Measurements from ENCODE around the gene SLC36A3.
"Not testable (repeated sequence)": the region's sequence is repeated elsewhere in the genome, so short reads cannot be mapped to it uniquely, and the experiment has no call there.

SLC36A3 gene

GRCh38 chr5:151318850-151319732, 15.5 kb upstream of the SLC36A3 start:
- no peak for ATAC-seq (replicated peaks)
- H3K4me1 Mint-ChIP-seq (ENCODE audit: low read depth in 2 of 2), result peaks cover 0 to 3% of the 10 kb centered on the region in 2 donors
- peaks cover 26 to 39% of the 10 kb centered on the region in 2 donors for H3K27me3 Mint-ChIP-seq
- H3K27ac Mint-ChIP-seq, result no peak overlapping the region
- no peaks in the 10 kb centered on the region for H3K36me3 Mint-ChIP-seq (ENCODE audit: insufficient read depth)
- H3K9me3 Mint-ChIP-seq, result no peaks in the 10 kb centered on the region
- H3K4me3 Mint-ChIP-seq, result no peak overlapping the region
- DNase-seq, result no peak

GRCh38 chr5:151317871-151318270, 14.3 kb upstream of the SLC36A3 start:
- H3K4me3 Mint-ChIP-seq, result no peak overlapping the region

GRCh38 chr5:151315998-151316597, 12.5 kb upstream of the SLC36A3 start:
- no peak overlapping the region for H3K4me3 Mint-ChIP-seq
- ATAC-seq (replicated peaks) (peak; percentile 48), DNase-seq (peak; percentile 36 to 50 (median 39))
- no peaks in the 10 kb centered on the region for H3K36me3 Mint-ChIP-seq (ENCODE audit: insufficient read depth)
- no peak overlapping the region for H3K27ac Mint-ChIP-seq
- peaks cover 0 to 3% of the 10 kb centered on the region in 2 donors for H3K4me1 Mint-ChIP-seq (ENCODE audit: low read depth in 2 of 2)
- H3K9me3 Mint-ChIP-seq, result peaks cover 0 to 3% of the 10 kb centered on the region in 2 donors
- H3K27me3 Mint-ChIP-seq, result peaks cover 31 to 49% of the 10 kb centered on the region in 2 donors

More at GRCh38 chr5:151317871-151318270, 14.3 kb upstream of the SLC36A3 start:
- Mint-ChIP-seq H3K27ac (no peak overlapping the region), H3K9me3 (no peaks in the 10 kb centered on the region), H3K4me1 (ENCODE audit: low read depth in 2 of 2) (peaks cover 0 to 3% of the 10 kb centered on the region in 2 donors), H3K27me3 (peaks cover 30 to 35% of the 10 kb centered on the region in 2 donors), H3K36me3 (ENCODE audit: insufficient read depth) (no peaks in the 10 kb centered on the region)
- ATAC-seq (replicated peaks) (no peak), DNase-seq (no peak)

- DNase-seq, result no peak
- H3K27me3 Mint-ChIP-seq, result peaks cover 40 to 61% of the 10 kb centered on the region in 2 donors
- H3K4me3 Mint-ChIP-seq, result no peak overlapping the region
- peaks cover 0 to 3% of the 10 kb centered on the region in 2 donors for H3K4me1 Mint-ChIP-seq (ENCODE audit: low read depth in 2 of 2)
- H3K9me3 Mint-ChIP-seq, result peaks cover 0 to 8% of the 10 kb centered on the region in 2 donors
- ATAC-seq (replicated peaks), result no peak
- no peaks in the 10 kb centered on the region for H3K36me3 Mint-ChIP-seq (ENCODE audit: insufficient read depth)
- no peak overlapping the region for H3K27ac Mint-ChIP-seq
These were observed 9.8 kb upstream of the SLC36A3 start for GRCh38 chr5:151313357-151313756.

- ATAC-seq (replicated peaks) (no peak), DNase-seq (no peak)
- peaks cover 40 to 61% of the 10 kb centered on the region in 2 donors for H3K27me3 Mint-ChIP-seq
- peaks cover 0 to 3% of the 10 kb centered on the region in 2 donors for H3K4me1 Mint-ChIP-seq (ENCODE audit: low read depth in 2 of 2)
- H3K27ac Mint-ChIP-seq, result no peak overlapping the region
- H3K36me3 Mint-ChIP-seq (ENCODE audit: insufficient read depth), result no peaks in the 10 kb centered on the region
- H3K4me3 Mint-ChIP-seq, result no peak overlapping the region
- H3K9me3 Mint-ChIP-seq, result peaks cover 0 to 8% of the 10 kb centered on the region in 2 donors
These were observed 9.3 kb upstream of the SLC36A3 start for GRCh38 chr5:151312756-151313324.

- Mint-ChIP-seq H3K27ac (no peak overlapping the region), H3K4me1 (ENCODE audit: low read depth in 2 of 2) (peaks cover 0 to 1% of the 10 kb centered on the region in 2 donors), H3K4me3 (no peak overlapping the region), H3K36me3 (ENCODE audit: insufficient read depth) (no peaks in the 10 kb centered on the region), H3K27me3 (peaks cover 38 to 42% of the 10 kb centered on the region in 2 donors), H3K9me3 (peaks cover 0 to 8% of the 10 kb centered on the region in 2 donors)
- ATAC-seq (replicated peaks), result no peak
- DNase-seq, result no peak
These were observed 7.4 kb upstream of the SLC36A3 start for GRCh38 chr5:151310932-151311331.

- not testable (repeated sequence) for H3K27ac Mint-ChIP-seq
These were observed 6.3 kb upstream of the SLC36A3 start for GRCh38 chr5:151309821-151310220.

GRCh38 chr5:151309266-151309665, 5.7 kb upstream of the SLC36A3 start:
- DNase-seq; H3K9me3 Mint-ChIP-seq; H3K4me3 Mint-ChIP-seq; ATAC-seq (replicated peaks); H3K4me1 Mint-ChIP-seq (ENCODE audit: low read depth in 2 of 2); H3K27ac Mint-ChIP-seq; H3K36me3 Mint-ChIP-seq (ENCODE audit: insufficient read depth): not testable (repeated sequence)
- peaks cover 34 to 38% of the 10 kb centered on the region in 2 donors for H3K27me3 Mint-ChIP-seq

More at GRCh38 chr5:151309821-151310220, 6.3 kb upstream of the SLC36A3 start:
- not testable (repeated sequence) for H3K9me3 Mint-ChIP-seq; H3K36me3 Mint-ChIP-seq (ENCODE audit: insufficient read depth); H3K4me1 Mint-ChIP-seq (ENCODE audit: low read depth in 2 of 2); DNase-seq; ATAC-seq (replicated peaks); H3K4me3 Mint-ChIP-seq
- H3K27me3 Mint-ChIP-seq, result peaks cover 37% of the 10 kb centered on the region in 2 donors

GRCh38 chr5:151298063-151298855, 5.3 kb downstream of the SLC36A3 start:
- Mint-ChIP-seq H3K27me3 (peaks cover 66 to 80% of the 10 kb centered on the region in 2 donors), H3K36me3 (ENCODE audit: insufficient read depth) (no peaks in the 10 kb centered on the region), H3K4me1 (ENCODE audit: low read depth in 2 of 2) (peaks cover 0 to 6% of the 10 kb centered on the region in 2 donors), H3K9me3 (no peaks in the 10 kb centered on the region), H3K4me3 (no peak overlapping the region), H3K27ac (no peak overlapping the region)
- ATAC-seq (replicated peaks), result peak; percentile 47
- peak in 1 of 3 experiments; percentile 2 for DNase-seq

- ATAC-seq (replicated peaks) (no peak), DNase-seq (no peak)
- Mint-ChIP-seq H3K36me3 (ENCODE audit: insufficient read depth) (no peaks in the 10 kb centered on the region), H3K4me1 (ENCODE audit: low read depth in 2 of 2) (peaks cover 0 to 6% of the 10 kb centered on the region in 2 donors), H3K4me3 (no peak overlapping the region), H3K9me3 (no peaks in the 10 kb centered on the region), H3K27me3 (peaks cover 55 to 67% of the 10 kb centered on the region in 2 donors), H3K27ac (no peak overlapping the region)
These were observed 6.6 kb downstream of the SLC36A3 start for GRCh38 chr5:151296974-151297373.

- Mint-ChIP-seq H3K27ac (no peak overlapping the region), H3K36me3 (ENCODE audit: insufficient read depth) (no peaks in the 10 kb centered on the region), H3K4me1 (ENCODE audit: low read depth in 2 of 2) (peaks cover 0 to 6% of the 10 kb centered on the region in 2 donors), H3K9me3 (no peaks in the 10 kb centered on the region), H3K4me3 (no peak overlapping the region), H3K27me3 (peaks cover 50 to 62% of the 10 kb centered on the region in 2 donors)
- ATAC-seq (replicated peaks), result no peak
- no peak for DNase-seq
These were observed 7.1 kb downstream of the SLC36A3 start for GRCh38 chr5:151296478-151296830.

- peaks cover 45 to 56% of the 10 kb centered on the region in 2 donors for H3K27me3 Mint-ChIP-seq
- H3K4me3 Mint-ChIP-seq, result no peak overlapping the region
- no peak for ATAC-seq (replicated peaks)
- DNase-seq, result no peak
- no peaks in the 10 kb centered on the region for H3K9me3 Mint-ChIP-seq
- H3K27ac Mint-ChIP-seq, result no peak overlapping the region
- no peaks in the 10 kb centered on the region for H3K36me3 Mint-ChIP-seq (ENCODE audit: insufficient read depth)
- peaks cover 0 to 6% of the 10 kb centered on the region in 2 donors for H3K4me1 Mint-ChIP-seq (ENCODE audit: low read depth in 2 of 2)
These were observed 7.6 kb downstream of the SLC36A3 start for GRCh38 chr5:151295791-151296477.
